Endometrial microvascular endothelial cells (primary cell): ENCODE data around the gene RABL6. TPM values are rescaled to one million over a fixed set of nuclear protein-coding genes. Genes with fewer than 3 reads are reported as not detected.
"Not testable (repeated sequence)": the region's sequence is repeated elsewhere in the genome, so short reads cannot be mapped to it uniquely, and the experiment has no call there.

Experiments
- in situ Hi-C: cut with HindIII; loops from 2 replicates; pipeline ENCODE4 v1.10.0; 2017; ENCODE audit warnings: low sequenced_read_pairs, low pct_unique_long_range_greater_than_20kb; ENCODE audit errors: inconsistent ontology term
- total RNA-seq: library from RNA; depleted of rRNA; stranded (reverse); fragments of >200 nt; gene quantifications from one replicate; pipeline ENCODE4 v1.2.3, GENCODE V29; 2015; ENCODE audit errors: inconsistent ontology term

The RABL6 gene
- total RNA-seq, 1 donor from 2014 or later, result 125 TPM

- in situ Hi-C loops, result no loop called here
These were observed 21.7 kb downstream of the RABL6 start for GRCh38 chr9:136829412-136829811.

GRCh38 chr9:136829981-136830885 lies 22.5 kb downstream of the RABL6 start:
- in situ Hi-C loops, result no loop called here

GRCh38 chr9:136831002-136831719 lies 23.4 kb downstream of the RABL6 start:
- in situ Hi-C loops, result no loop called here

- in situ Hi-C loops, result no loop called here
These were observed 24.0 kb downstream of the RABL6 start for GRCh38 chr9:136831720-136832104.

GRCh38 chr9:136832581-136832980 lies 24.8 kb downstream of the RABL6 start:
- in situ Hi-C loops, result no loop called here

GRCh38 chr9:136833381-136834048 lies 25.8 kb downstream of the RABL6 start:
- in situ Hi-C loops, result not testable (repeated sequence)

GRCh38 chr9:136835162-136835931 lies 27.6 kb downstream of the RABL6 start:
- in situ Hi-C loops, result no loop called here

GRCh38 chr9:136835932-136836904 lies 28.5 kb downstream of the RABL6 start:
- in situ Hi-C loops, result no loop called here

GRCh38 chr9:136837146-136837855 lies 29.6 kb downstream of the RABL6 start:
- in situ Hi-C loops, result no loop called here

GRCh38 chr9:136837856-136838277 lies 30.1 kb downstream of the RABL6 start:
- in situ Hi-C loops, result not testable (repeated sequence)

- in situ Hi-C loops, result no loop called here
These were observed 30.8 kb downstream of the RABL6 start for GRCh38 chr9:136838314-136839228.

GRCh38 chr9:136839229-136840139 lies 31.7 kb downstream of the RABL6 start:
- in situ Hi-C loops, result no loop called here

- in situ Hi-C loops, result no loop called here
These were observed 32.6 kb downstream of the RABL6 start for GRCh38 chr9:136840140-136840876.

- in situ Hi-C loops, result no loop called here
These were observed 33.3 kb downstream of the RABL6 start for GRCh38 chr9:136840877-136841645.
